Measurements from ENCODE around the gene ACKR4. TPM values are rescaled to one million over a fixed set of nuclear protein-coding genes. Genes with fewer than 3 reads are reported as not detected.
A peak's percentile ranks its signal among the peaks of the same experiment; 100 is the strongest.

Gene ACKR4
- total RNA-seq, 2 donors from 2014 or later, result 7.3 to 13.5 TPM

GRCh38 chr3:132569580-132569979 is 27.5 kb upstream of the ACKR4 start:
- Histone ChIP-seq H3K9me3 (no peaks in the 10 kb centered on the region), H3K4me1 (ENCODE audit: control insufficient read depth in 1 of 2, low read depth in 2 of 2) (peaks cover 18 to 48% of the 10 kb centered on the region in 2 donors), H3K4me3 (peak overlapping the region; percentile 40), H3K27ac (peak overlapping the region; percentile 81), H3K27me3 (replicated peaks; ENCODE audit: insufficient read depth) (no peaks in the 10 kb centered on the region), H3K36me3 (no peaks in the 10 kb centered on the region)
- ATAC-seq (ENCODE audit: insufficient number of reproducible peaks, low FRiP score, low read depth) (peak; percentile 33), DNase-seq (ENCODE audit: low spot score) (no peak)
- no peak for TF ChIP-seq CTCF (IDR thresholded peaks at IDR 0.05)

- H3K4me1 ChIP-seq (ENCODE audit: control insufficient read depth in 1 of 2, low read depth in 2 of 2), result peaks cover 17 to 47% of the 10 kb centered on the region in 2 donors
- H3K27ac ChIP-seq, result peak overlapping the region; percentile 81
- H3K36me3 ChIP-seq, result no peaks in the 10 kb centered on the region
- no peak for ATAC-seq (ENCODE audit: insufficient number of reproducible peaks, low FRiP score, low read depth)
- H3K9me3 ChIP-seq, result no peaks in the 10 kb centered on the region
- peak overlapping the region; percentile 40 for H3K4me3 ChIP-seq
- TF ChIP-seq CTCF (IDR thresholded peaks at IDR 0.05), result no peak
- DNase-seq (ENCODE audit: low spot score), result no peak
- no peaks in the 10 kb centered on the region for H3K27me3 ChIP-seq (replicated peaks; ENCODE audit: insufficient read depth)
Observed at GRCh38 chr3:132570016-132570415, 27.1 kb upstream of the ACKR4 start.

GRCh38 chr3:132573797-132574211 is 23.3 kb upstream of the ACKR4 start:
- ATAC-seq (ENCODE audit: insufficient number of reproducible peaks, low FRiP score, low read depth), result peak; percentile 16
- Histone ChIP-seq H3K27ac (peak overlapping the region; percentile 65 to 70), H3K36me3 (no peaks in the 10 kb centered on the region), H3K4me3 (peak overlapping the region; percentile 28), H3K9me3 (no peaks in the 10 kb centered on the region), H3K27me3 (replicated peaks; ENCODE audit: insufficient read depth) (no peaks in the 10 kb centered on the region), H3K4me1 (ENCODE audit: control insufficient read depth in 1 of 2, low read depth in 2 of 2) (peaks cover 16 to 45% of the 10 kb centered on the region in 2 donors)
- no peak for DNase-seq (ENCODE audit: low spot score)
- TF ChIP-seq CTCF (IDR thresholded peaks at IDR 0.05), result no peak

DNA sequence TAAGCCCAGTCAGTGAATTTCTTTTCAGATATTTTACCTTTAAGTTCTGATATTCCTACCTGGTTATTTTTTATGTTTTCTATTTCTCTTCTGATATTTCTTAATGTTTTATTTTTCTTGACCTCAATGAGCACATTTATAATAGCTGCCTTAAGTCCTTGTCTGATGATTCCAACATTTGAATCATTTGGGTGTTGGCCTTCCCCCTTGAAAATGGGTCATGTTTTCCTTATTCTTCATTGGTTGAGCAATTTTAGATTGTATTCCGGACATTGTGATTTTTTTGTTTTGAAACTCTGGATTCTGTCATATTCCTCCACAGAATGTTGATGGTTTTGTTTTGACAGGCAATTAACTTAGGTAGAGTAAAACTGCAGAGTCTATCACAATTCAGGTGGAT is 9.7 kb upstream of the ACKR4 start:
- Histone ChIP-seq H3K27ac (no peak overlapping the region), H3K36me3 (no peaks in the 10 kb centered on the region), H3K9me3 (no peaks in the 10 kb centered on the region), H3K4me3 (no peak overlapping the region), H3K27me3 (replicated peaks; ENCODE audit: insufficient read depth) (no peaks in the 10 kb centered on the region), H3K4me1 (ENCODE audit: control insufficient read depth in 1 of 2, low read depth in 2 of 2) (peaks cover 5 to 6% of the 10 kb centered on the region in 2 donors)
- no peak for ATAC-seq (ENCODE audit: insufficient number of reproducible peaks, low FRiP score, low read depth)
- DNase-seq (ENCODE audit: low spot score), result no peak
- no peak for TF ChIP-seq CTCF (IDR thresholded peaks at IDR 0.05)

- DNase-seq (ENCODE audit: low spot score), result no peak
- H3K27ac ChIP-seq, result no peak overlapping the region
- no peak for ATAC-seq (ENCODE audit: insufficient number of reproducible peaks, low FRiP score, low read depth)
- no peak overlapping the region for H3K4me3 ChIP-seq
- H3K4me1 ChIP-seq (ENCODE audit: control insufficient read depth in 1 of 2, low read depth in 2 of 2), result peaks cover 17 to 37% of the 10 kb centered on the region in 2 donors
- H3K36me3 ChIP-seq, result no peaks in the 10 kb centered on the region
- no peaks in the 10 kb centered on the region for H3K9me3 ChIP-seq
- no peak for TF ChIP-seq CTCF (IDR thresholded peaks at IDR 0.05)
- H3K27me3 ChIP-seq (replicated peaks; ENCODE audit: insufficient read depth), result no peaks in the 10 kb centered on the region
Observed at GRCh38 chr3:132592216-132592615, 4.9 kb upstream of the ACKR4 start.
